SK-N-SH treated with all-trans-retinoic acid at 6 μM for 48 hours (cell line): ENCODE data around the gene NPVF.
A peak's percentile ranks its signal among the peaks of the same experiment; 100 is the strongest.

Experiments
- ATAC-seq: fragments of 200-7000 bp; cut with Tn5 transposase; 3 replicates; pipeline ENCODE4 v1.9.1; 2020; ENCODE audit warnings: mild to moderate bottlenecking, moderate library complexity
- ARNTL ChIP-seq: fragments of 450-650 bp; formaldehyde crosslinking; IDR thresholded peaks from 2 replicates; pipeline ENCODE4 v1.5.0; 2020; ENCODE audit warnings: low read depth, mild to moderate bottlenecking, moderate library complexity, borderline replicate concordance
- CREB5 ChIP-seq: fragments of 250-450 bp; sonication (Bioruptor Pico); IDR thresholded peaks from 2 replicates; pipeline ENCODE4 v1.5.1; 2020; ENCODE audit warnings: low read depth, mild to moderate bottlenecking, moderate library complexity
- CSRNP3 ChIP-seq: fragments of 250-450 bp; sonication (Bioruptor Pico); IDR thresholded peaks from 2 replicates; pipeline ENCODE4 v1.5.1; 2021; ENCODE audit warnings: mild to moderate bottlenecking, moderate library complexity
- ESRRG ChIP-seq: fragments of 250-450 bp; sonication (Bioruptor Pico); IDR thresholded peaks from 2 replicates; pipeline ENCODE4 v1.6.1; 2021; ENCODE audit warnings: mild to moderate bottlenecking
- GLIS3 ChIP-seq: fragments of 250-450 bp; sonication (Bioruptor Pico); IDR thresholded peaks from 2 replicates; pipeline ENCODE4 v1.5.0; 2020; ENCODE audit warnings: mild to moderate bottlenecking, moderate library complexity
- ISL1 ChIP-seq: fragments of 250-450 bp; sonication (Bioruptor Pico); IDR thresholded peaks from 2 replicates; pipeline ENCODE4 v2.1.2; 2022; ENCODE audit warnings: mild to moderate bottlenecking, moderate library complexity
- OSR1 ChIP-seq: fragments of 250-450 bp; sonication (Bioruptor Pico); IDR thresholded peaks from 2 replicates; pipeline ENCODE4 v1.8.0; 2022; ENCODE audit warnings: moderate library complexity, mild to moderate bottlenecking, inconsistent platforms
- PATZ1 ChIP-seq: fragments of 250-450 bp; sonication (Bioruptor Pico); IDR thresholded peaks from 2 replicates; pipeline ENCODE4 v1.8.0; 2020; ENCODE audit warnings: mild to moderate bottlenecking, moderate library complexity, borderline replicate concordance
- SNAI2 ChIP-seq: fragments of 250-450 bp; sonication (Bioruptor Pico); IDR thresholded peaks from 2 replicates; pipeline ENCODE4 v1.5.0; 2020; ENCODE audit warnings: mild to moderate bottlenecking, moderate library complexity
- TOX ChIP-seq: fragments of 250-450 bp; sonication (Bioruptor Pico); IDR thresholded peaks from 2 replicates; pipeline ENCODE4 v1.8.0; 2021; ENCODE audit warnings: mild to moderate bottlenecking, moderate library complexity, borderline replicate concordance
- ZC3H10 ChIP-seq: fragments of 250-450 bp; sonication (Bioruptor Pico); IDR thresholded peaks from 2 replicates; pipeline ENCODE4 v1.5.1; 2021; ENCODE audit warnings: mild to moderate bottlenecking, moderate library complexity
- ZFP3 ChIP-seq: fragments of 250-450 bp; sonication (Bioruptor Pico); IDR thresholded peaks from 2 replicates; pipeline ENCODE4 v1.5.0; 2020; ENCODE audit warnings: mild to moderate bottlenecking, moderate library complexity
- ZFP30 ChIP-seq: fragments of 450-650 bp; formaldehyde crosslinking; IDR thresholded peaks from 2 replicates; pipeline ENCODE4 v1.5.0; 2022; ENCODE audit warnings: mild to moderate bottlenecking, moderate library complexity
- ZNF70 ChIP-seq: fragments of 450-650 bp; formaldehyde crosslinking; IDR thresholded peaks from 2 replicates; pipeline ENCODE4 v1.5.0; 2020; ENCODE audit warnings: mild to moderate bottlenecking, moderate library complexity

The NPVF gene

GRCh38 chr7:25180946-25181345 lies 47.3 kb downstream of the NPVF start:
- TF ChIP-seq ZC3H10 (CRISPR knock-in tag) (no peak), SNAI2 (no peak)
- ATAC-seq: no peak

- no peak for TF ChIP-seq ISL1 (CRISPR knock-in tag)
- no peak for TF ChIP-seq CSRNP3 (CRISPR knock-in tag)
- no peak for TF ChIP-seq TOX (CRISPR knock-in tag)
- no peak for TF ChIP-seq ZFP3 (CRISPR knock-in tag)
- TF ChIP-seq ESRRG (CRISPR knock-in tag): no peak
- TF ChIP-seq GLIS3: no peak
- TF ChIP-seq PATZ1 (CRISPR knock-in tag): no peak
- no peak for TF ChIP-seq ZNF70 (CRISPR knock-in tag)
- no peak for TF ChIP-seq ARNTL (CRISPR knock-in tag)
- no peak for TF ChIP-seq ZFP30 (CRISPR knock-in tag)
- TF ChIP-seq OSR1 (CRISPR knock-in tag): no peak
- TF ChIP-seq, all 23 proteins: peak for 0
- peak; percentile 64 for ATAC-seq
These were observed 47.7 kb downstream of the NPVF start for GRCh38 chr7:25180592-25180923.

GRCh38 chr7:25179771-25180591 lies 48.3 kb downstream of the NPVF start:
- TF ChIP-seq CREB5 (no peak), GLIS3 (0 out of 2 replicates have a peak, but pooled peaks have one; percentile 26)
- peak; percentile 99 for ATAC-seq

- TF ChIP-seq ESRRG (CRISPR knock-in tag) (no peak), ZFP3 (CRISPR knock-in tag) (no peak)
- ATAC-seq: no peak
These were observed 49.0 kb downstream of the NPVF start for GRCh38 chr7:25179325-25179724.
